Right ventricle myocardium inferior (tissue), 1 donor: ENCODE data around the gene ATP5PB. TPM values are rescaled to one million over a fixed set of nuclear protein-coding genes. Genes with fewer than 3 reads are reported as not detected.

Experiments used
- ATAC-seq: fragments of 200-7000 bp; cut with Tn5 transposase; one replicate; pipeline ENCODE4 v1.9.1; 2020; ENCODE audit warnings: mild to moderate bottlenecking, moderate library complexity
- DNase-seq: peaks from one replicate; pipeline ENCODE4 v3.0.0; 2021; ENCODE audit errors: missing footprints
- intact Hi-C: fragments of 100-400 bp; cut with DNase I; formaldehyde crosslinking; loops from one replicate; pipeline ENCODE4 v1.11.0; 2022
- total RNA-seq: library from RNA; stranded (reverse); fragmentation: NEBNext Ultra II Directional; extraction: Animal tissue kit (Norgen Biotek cat#: 25700); gene quantifications from one replicate; pipeline ENCODE4 v1.2.1, GENCODE V29; 2021
- donor health status: DM: no; HTN: yes; CAD: no; lungs with severe emphysema.

Gene ATP5PB
- total RNA-seq, 1 donor from 2014 or later: 691 TPM

DNA sequence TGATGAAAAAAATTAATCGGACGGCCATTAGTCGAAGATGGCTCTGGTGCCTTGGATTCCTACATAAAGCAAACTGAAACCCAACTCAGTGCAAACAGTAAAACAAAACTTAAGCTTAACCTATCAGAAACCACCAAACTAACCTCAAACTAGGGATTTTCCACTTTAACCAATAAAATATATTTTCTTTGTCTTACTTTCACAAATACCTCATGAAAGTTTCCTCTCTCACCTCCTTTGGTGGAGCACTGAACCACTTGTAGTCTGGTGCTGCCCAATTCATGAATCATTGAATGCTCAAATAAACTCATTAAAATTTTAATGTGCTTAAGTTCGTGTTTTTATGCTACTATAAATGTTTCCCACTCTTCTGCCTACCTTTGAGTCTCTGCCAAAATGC lies 47.1 kb downstream of the ATP5PB start:
- no peak for ATAC-seq
- no peak for DNase-seq

DNA sequence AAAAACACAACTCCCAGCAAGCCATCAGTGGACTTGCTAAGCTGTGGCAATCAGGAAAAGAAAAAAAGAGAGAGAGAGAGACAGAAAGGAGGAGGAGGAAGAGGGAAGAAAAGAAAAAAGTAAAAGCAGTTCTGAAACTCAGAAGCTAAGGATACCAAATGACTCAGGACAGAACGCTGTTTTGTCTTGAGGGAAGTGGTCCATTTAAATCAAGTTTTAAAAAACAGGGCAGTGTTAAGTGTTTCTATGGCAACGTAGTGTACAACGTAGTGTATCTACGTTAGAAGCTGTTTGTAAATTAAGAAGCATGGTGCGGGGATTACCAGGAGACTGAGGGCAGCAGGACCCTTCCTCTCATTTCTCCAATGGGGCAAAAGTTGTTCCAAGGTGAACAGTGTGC lies 48.3 kb downstream of the ATP5PB start:
- ATAC-seq (no peak), DNase-seq (no peak)
- intact Hi-C loops: no loop called here

More for the DNA sequence above, 47.1 kb downstream of the ATP5PB start:
- intact Hi-C loops: no loop called here

DNA sequence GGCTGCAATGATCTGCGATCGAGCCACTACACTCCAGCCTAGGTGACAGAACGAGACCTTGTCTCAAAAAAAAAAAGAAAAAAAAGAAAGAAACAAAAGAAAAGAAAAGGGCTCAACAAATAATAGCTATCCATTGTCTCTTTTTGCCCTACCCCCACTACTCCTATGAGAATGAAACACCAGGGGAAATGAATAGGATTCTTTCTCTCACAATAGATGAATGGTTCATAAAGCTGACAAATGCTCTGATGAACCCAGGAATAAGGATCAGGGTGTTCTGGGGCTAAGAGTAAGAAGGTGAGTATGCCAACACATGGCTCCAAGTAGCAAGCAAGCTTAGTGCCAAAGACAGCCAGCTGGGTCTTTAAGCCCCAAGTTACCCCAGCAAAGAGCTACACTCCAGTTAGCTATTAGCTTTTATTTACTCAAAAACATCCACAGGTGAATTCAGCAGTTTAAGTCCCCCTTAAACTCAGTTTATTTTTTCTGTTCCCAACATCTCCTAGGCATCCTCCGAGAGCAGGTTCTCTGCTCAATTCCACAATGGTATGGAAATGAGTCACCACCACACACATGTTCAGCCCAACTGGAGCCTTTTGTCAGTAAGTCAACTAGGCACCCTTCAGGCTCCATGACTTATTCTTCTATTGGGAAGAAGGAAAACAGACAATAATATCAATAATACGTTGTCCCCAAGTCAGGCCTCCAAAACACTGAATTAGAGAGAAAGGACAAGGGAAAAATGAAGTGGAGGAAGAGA lies 49.9 kb downstream of the ATP5PB start:
- ATAC-seq: no peak
- DNase-seq: no peak
- intact Hi-C loops: no loop called here

DNA sequence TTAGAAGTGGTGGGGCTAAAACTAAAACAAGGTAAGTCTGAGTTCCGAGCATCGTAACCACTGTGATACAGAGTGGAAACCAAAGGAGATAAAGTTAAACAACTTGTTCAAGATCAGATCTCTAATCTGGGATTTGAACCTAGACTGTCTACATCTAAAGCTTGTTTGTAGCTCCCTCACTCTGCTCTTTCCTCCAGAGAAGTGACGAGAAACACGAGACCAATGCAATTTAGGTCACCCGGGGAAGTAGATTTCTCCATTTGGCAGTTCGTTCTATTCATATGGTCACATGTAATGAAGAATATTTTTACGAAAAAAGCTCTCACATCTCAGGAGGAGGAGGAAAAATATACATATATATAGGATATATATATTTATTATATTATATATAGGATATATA lies 52.4 kb downstream of the ATP5PB start:
- intact Hi-C loops: no loop called here

DNA sequence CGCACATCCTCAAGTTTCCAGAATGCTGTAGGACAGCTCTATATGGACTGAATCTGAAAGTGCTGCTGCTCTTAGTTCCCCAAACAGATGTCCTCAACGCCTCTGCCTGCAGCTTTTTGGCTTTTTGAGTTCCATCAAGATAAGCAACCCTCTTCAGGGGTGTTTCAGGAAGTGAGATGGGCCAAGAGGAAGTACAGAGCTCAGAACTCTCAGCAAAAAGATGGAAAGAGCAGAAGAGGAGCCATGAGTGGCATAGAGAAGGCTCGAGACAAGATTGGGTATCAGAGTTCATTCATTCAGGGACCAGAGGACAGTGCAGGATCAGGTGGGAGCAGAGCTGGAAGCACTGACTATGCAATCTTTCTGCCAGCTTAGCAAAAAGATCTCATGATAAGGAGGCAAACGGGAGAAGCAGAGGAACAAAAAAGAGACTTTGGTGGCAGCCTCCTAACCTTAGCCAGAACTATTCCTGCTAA lies 54.4 kb downstream of the ATP5PB start, which contains the start of the genes ADORA3 and TMIGD3:
Gene ADORA3 (minus strand): TSS at position 49 of the 476 bp plus-strand sequence. CDS start 279 bp downstream, outside the sequence.
Gene TMIGD3 (minus strand): TSS at position 49 of the 476 bp plus-strand sequence. CDS start 279 bp downstream, outside the sequence.
- intact Hi-C loops: no loop called here
- ATAC-seq (no peak), DNase-seq (no peak)

More for the DNA sequence above, 52.4 kb downstream of the ATP5PB start:
- DNase-seq: no peak
- ATAC-seq: no peak

DNA sequence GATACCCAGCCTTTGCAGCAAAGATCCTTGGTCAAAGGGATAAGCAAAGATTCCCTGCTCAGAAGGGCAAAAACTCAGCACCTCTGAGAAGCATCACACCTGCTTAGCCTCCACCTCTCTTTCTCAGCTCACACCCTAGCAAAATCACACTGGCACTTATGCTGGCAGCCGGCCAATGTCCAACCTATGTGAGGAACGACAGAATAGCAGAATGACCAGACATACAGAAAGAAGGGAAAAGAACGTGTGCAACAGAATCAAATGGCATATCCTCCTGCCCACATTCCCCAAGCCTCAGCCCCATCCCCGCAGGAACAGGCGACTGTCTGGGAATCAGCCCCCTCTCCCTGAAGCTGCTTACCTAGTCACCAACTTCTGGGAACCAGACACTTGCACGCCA lies 54.8 kb downstream of the ATP5PB start:
- DNase-seq: no peak
- no peak for ATAC-seq
- intact Hi-C loops: no loop called here

DNA sequence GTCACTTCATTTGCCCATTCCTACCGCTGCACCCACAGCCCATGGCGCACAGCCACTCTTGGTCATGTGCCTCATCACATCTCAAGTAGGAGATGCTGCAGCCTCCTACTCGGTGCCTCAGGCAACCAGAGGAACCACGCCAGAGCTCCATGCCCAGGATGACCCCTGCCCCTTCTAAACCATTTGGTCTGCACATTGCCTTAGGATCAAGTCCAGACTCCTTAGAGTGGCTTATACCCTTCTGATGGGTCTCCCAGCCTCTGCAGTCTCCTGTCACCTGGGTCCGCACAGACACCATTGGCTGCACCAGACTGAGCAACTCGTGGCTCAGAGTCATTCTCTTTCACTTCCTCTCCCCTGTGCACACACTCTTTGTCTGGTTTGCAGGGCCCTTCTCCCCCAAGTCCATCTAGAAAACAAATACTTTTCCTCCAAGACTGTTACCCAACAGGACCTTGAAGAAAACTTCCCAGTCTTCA lies 56.4 kb downstream of the ATP5PB start:
- no peak for DNase-seq
- no peak for ATAC-seq
- intact Hi-C loops: loop anchor here (5.0 kb wide), 1 partner anchor 252 kb away; the partner anchor contains the start of gene DDX20

DNA sequence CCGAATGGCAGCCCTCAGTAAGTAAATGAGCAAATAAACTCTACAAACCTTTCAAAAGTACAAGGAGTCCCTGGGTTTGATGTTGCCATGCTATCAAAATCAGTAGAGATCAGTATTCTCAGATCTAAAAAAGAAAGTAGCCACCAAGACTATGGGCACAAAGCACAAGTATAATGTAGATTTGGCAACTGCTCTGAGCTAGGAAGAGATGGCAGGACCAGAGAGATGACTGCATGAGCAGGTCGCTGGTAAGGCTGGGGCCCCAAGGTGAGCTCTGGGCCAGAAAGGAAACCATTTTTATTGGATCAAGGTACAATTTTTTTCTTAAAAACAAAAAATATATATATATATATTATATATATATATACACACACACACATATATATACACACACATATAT lies 57.3 kb downstream of the ATP5PB start:
- DNase-seq: no peak
- no peak for ATAC-seq
- intact Hi-C loops: loop anchor here (5.0 kb wide), 1 partner anchor 251 kb away; the partner anchor contains the start of gene DDX20

DNA sequence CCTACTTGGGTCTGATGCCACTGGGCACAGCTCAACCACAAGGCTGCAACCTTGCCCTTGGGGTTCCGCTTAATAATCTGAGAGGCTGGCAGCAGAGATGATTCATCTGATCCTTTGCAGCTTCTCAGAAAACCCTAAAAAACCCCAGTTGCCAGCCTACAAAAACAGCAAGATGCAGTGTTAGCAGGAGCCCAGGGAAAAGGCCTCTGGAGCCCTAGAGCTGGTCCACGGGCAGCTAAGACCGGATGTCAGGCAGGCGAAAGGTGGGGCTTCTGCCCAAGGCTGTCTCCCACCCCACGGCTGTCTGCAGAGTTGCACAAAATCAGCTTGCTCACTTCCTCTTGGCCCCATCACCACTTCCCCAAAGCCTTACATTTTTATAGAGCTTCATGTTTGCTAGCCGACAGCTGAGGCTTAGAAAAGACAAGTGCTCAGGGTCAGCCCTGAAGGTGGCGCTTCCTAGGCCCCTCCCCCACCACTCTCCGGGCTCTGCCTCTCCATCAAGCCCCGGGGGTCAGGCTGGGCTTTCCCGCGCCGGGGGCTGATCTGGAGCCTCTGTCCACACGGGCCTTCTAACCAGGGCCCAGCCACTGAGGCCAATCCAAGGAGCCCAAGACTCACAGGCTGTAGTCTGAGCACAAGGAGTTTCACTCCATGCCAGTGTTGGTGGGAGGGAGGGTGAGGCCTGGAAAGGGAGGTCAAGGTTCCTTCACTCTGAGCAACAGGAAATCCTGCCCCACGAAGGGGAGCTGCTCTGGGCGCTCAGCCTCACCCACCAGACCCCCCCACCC lies 58.3 kb downstream of the ATP5PB start:
- intact Hi-C loops: loop anchor here (1.0 to 5.0 kb wide), 3 partner anchors 85 to 250 kb away; partner anchors contain the start of gene DDX20
- peak; percentile 91 for DNase-seq
- peak; percentile 73 for ATAC-seq

DNA sequence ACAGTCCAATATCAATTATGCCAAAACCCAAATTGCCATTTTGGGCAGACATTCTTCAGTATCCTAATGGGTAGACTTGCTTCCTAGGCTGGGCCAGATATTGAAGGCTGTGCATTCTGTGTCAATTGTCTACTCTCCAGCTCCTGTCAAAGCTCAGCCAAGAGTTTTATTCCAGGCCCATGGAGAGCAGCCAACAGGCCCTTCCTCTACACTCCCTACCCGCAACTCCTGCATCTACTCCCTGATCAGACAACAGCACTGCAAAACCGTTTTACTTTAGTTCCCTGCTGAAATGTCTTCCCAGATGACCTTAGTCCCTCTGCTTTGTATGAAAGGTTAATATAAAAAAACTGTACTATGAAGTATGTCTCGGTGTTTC lies 60.7 kb downstream of the ATP5PB start:
- ATAC-seq: peak; percentile 56
- no peak for DNase-seq
- intact Hi-C loops: loop anchor here (2.0 to 10.0 kb wide), 4 partner anchors 47 to 247 kb away; partner anchors contain the start of gene DDX20

DNA sequence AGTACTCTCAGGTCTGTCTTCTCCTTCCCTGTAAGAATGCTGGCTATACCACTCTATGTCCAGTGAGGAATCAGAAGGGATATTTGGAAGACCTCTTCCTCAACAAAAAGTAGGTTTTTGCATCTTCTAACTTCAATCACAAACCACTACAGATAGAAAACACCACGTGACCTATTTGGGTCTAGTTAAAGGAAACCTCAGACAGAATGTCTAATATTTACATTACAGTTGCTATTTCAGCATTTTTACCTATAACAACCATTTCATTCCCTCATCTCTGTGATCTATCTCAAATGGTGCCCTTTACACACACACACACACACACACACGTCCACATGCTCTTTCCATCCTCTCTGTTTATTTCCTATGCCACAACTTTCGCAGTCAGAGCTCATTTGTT lies 62.1 kb downstream of the ATP5PB start:
- ATAC-seq: no peak
- DNase-seq: no peak
- intact Hi-C loops: loop anchor here (5.0 to 10.0 kb wide), 2 partner anchors 46 to 113 kb away; no protein-coding TSS in a partner anchor

Other genes with a start within 250 kb of the ATP5PB start
- 3.5 TPM for gene DENND2D, start 248.8 kb upstream of the ATP5PB start, total RNA-seq
- 7.5 TPM for gene CHI3L2, start 221.8 kb upstream of the ATP5PB start, total RNA-seq
- gene CHIA, start 158.6 kb upstream of the ATP5PB start, total RNA-seq: not detected
- gene OVGP1, start 21.7 kb upstream of the ATP5PB start, total RNA-seq: 0.41 TPM
- 27.5 TPM for gene WDR77, start 208 bp upstream of the ATP5PB start, total RNA-seq
- 9.5 TPM for gene C1orf162, start 24.5 kb downstream of the ATP5PB start, total RNA-seq
- gene ADORA3, start 54.2 kb downstream of the ATP5PB start, total RNA-seq: 3.8 TPM
- gene TMIGD3, start 54.2 kb downstream of the ATP5PB start, total RNA-seq: 1.7 TPM
- 107 TPM for gene RAP1A, start 170.3 kb downstream of the ATP5PB start, total RNA-seq